Activated CD8-positive, alpha-beta T cell treated with anti-CD3 and anti-CD28 coated beads for 36 hours (primary cell): ENCODE measurements around the gene RABL6. TPM values are rescaled to one million over a fixed set of nuclear protein-coding genes. Genes with fewer than 3 reads are reported as not detected.
"Not testable (repeated sequence)": the region's sequence is repeated elsewhere in the genome, so short reads cannot be mapped to it uniquely, and the experiment has no call there.

ENCODE experiments used
- ATAC-seq: fragments of 200-7000 bp; cut with Tn5 transposase; one replicate; pipeline ENCODE4 v1.10.0; 2021; ENCODE audit warnings: mild to moderate bottlenecking, moderate library complexity
- CTCF ChIA-PET: fragments of 350-600 bp; sonication (Branson Sonifier 250); formaldehyde crosslinking; loops from one replicate; lab custom pipeline; 2021; ENCODE audit warnings: antibody characterized with exemption; lab: Charles Lee
- POLR2A ChIA-PET: fragments of 350-600 bp; sonication (Branson Sonifier 250); formaldehyde crosslinking; loops from one replicate; lab custom pipeline; 2021; ENCODE audit warnings: antibody characterized with exemption; lab: Charles Lee
- DNase-seq: peaks from one replicate; pipeline ENCODE4 v3.0.0-alpha.2; 2020
- H3K27ac Mint-ChIP-seq: one replicate; pipeline ENCODE4 v1.8.0; 2021; ENCODE audit warnings: mild to moderate bottlenecking, mixed read lengths
- H3K27me3 Mint-ChIP-seq: one replicate; pipeline ENCODE4 v1.8.0; 2021; ENCODE audit warnings: mixed read lengths
- H3K36me3 Mint-ChIP-seq: one replicate; pipeline ENCODE4 v1.8.0; 2021; ENCODE audit warnings: low read depth, mixed read lengths
- H3K4me1 Mint-ChIP-seq: one replicate; pipeline ENCODE4 v1.8.0; 2021; ENCODE audit warnings: low read depth, mixed read lengths
- H3K4me3 Mint-ChIP-seq: one replicate; pipeline ENCODE4 v1.8.0; 2021; ENCODE audit warnings: mild to moderate bottlenecking, moderate library complexity, mixed read lengths
- H3K9me3 Mint-ChIP-seq: one replicate; pipeline ENCODE4 v1.8.0; 2021; ENCODE audit warnings: mixed read lengths
- CTCF ChIP-seq: fragments of 200-600 bp; IDR thresholded peaks from one replicate; pipeline ENCODE4 v1.8.0; 2022; ENCODE audit warnings: antibody characterized with exemption, mild to moderate bottlenecking
- intact Hi-C: fragments of 100-400 bp; cut with micrococcal nuclease; formaldehyde crosslinking; loops from one replicate; pipeline ENCODE4 v1.10.0; 2022
- total RNA-seq, 2 experiments: library from RNA; stranded (reverse); gene quantifications; one replicate each; pipeline ENCODE4 v1.2.3, GENCODE V29; 2021

Gene RABL6
- total RNA-seq, 2 experiments from 2014 or later = 85.6 to 86.6 TPM

GRCh38 chr9:136880651-136881050, 72.9 kb downstream of the RABL6 start:
- intact Hi-C loops = no loop called here
- Mint-ChIP-seq H3K27me3 (no peaks in the 10 kb centered on the region), H3K4me3 (no peak overlapping the region), H3K36me3 (peaks cover 8% of the 10 kb centered on the region), H3K4me1 (peaks cover 42% of the 10 kb centered on the region), H3K27ac (peak overlapping the region; percentile 88), H3K9me3 (no peaks in the 10 kb centered on the region)
- no peak for TF ChIP-seq CTCF
- ATAC-seq (no peak), DNase-seq (peak; percentile 36)
- CTCF ChIA-PET = interaction anchor here (1.3 to 1.6 kb wide), 2 partner anchors 17 to 32 kb away, joined by 3 to 6 read pairs; no protein-coding TSS in a partner anchor
- POLR2A ChIA-PET = interaction anchor here (1.3 to 2.7 kb wide), 6 partner anchors 8 to 73 kb away, joined by 5 to 9 read pairs (median 8); partner anchors contain the start of genes EDF1 and RABL6

- TF ChIP-seq CTCF = no peak
- CTCF ChIA-PET = interaction anchor here (0.7 to 2.6 kb wide), 13 partner anchors 11 to 182 kb away, joined by 3 to 15 read pairs (median 3); partner anchors contain the start of gene AJM1
- Mint-ChIP-seq H3K27me3 (no peaks in the 10 kb centered on the region), H3K27ac (peak overlapping the region; percentile 88), H3K4me3 (peak overlapping the region; percentile 67), H3K4me1 (peaks cover 42% of the 10 kb centered on the region), H3K9me3 (no peaks in the 10 kb centered on the region), H3K36me3 (peaks cover 8% of the 10 kb centered on the region)
- intact Hi-C loops = no loop called here
- POLR2A ChIA-PET = interaction anchor here (0.6 to 2.7 kb wide), 12 partner anchors 9 to 566 kb away, joined by 3 to 15 read pairs (median 6); partner anchors contain the start of genes EDF1 and RABL6
- peak; percentile 28 for ATAC-seq
- peak; percentile 81 for DNase-seq
These were observed 74.0 kb downstream of the RABL6 start for GRCh38 chr9:136881691-136882108.

- Mint-ChIP-seq H3K4me1 (peaks cover 45% of the 10 kb centered on the region), H3K4me3 (peak overlapping the region; percentile 67), H3K27ac (peak overlapping the region; percentile 88), H3K36me3 (peaks cover 12% of the 10 kb centered on the region), H3K9me3 (no peaks in the 10 kb centered on the region), H3K27me3 (no peaks in the 10 kb centered on the region)
- DNase-seq (peak; percentile 97), ATAC-seq (peak; percentile 66)
- POLR2A ChIA-PET = interaction anchor here (0.6 to 2.7 kb wide), 12 partner anchors 10 to 565 kb away, joined by 3 to 15 read pairs (median 6); partner anchors contain the start of genes EDF1 and RABL6
- intact Hi-C loops = no loop called here
- CTCF ChIA-PET = interaction anchor here (0.7 to 2.6 kb wide), 13 partner anchors 11 to 181 kb away, joined by 3 to 15 read pairs (median 3); partner anchors contain the start of gene AJM1
- peak; percentile 24 for TF ChIP-seq CTCF
These were observed 74.6 kb downstream of the RABL6 start for GRCh38 chr9:136882109-136882946.

GRCh38 chr9:136882947-136883283, 75.2 kb downstream of the RABL6 start:
- ATAC-seq, DNase-seq, intact Hi-C loops, H3K27me3 Mint-ChIP-seq, H3K9me3 Mint-ChIP-seq: not testable (repeated sequence)
- Mint-ChIP-seq H3K36me3 (peaks cover 14% of the 10 kb centered on the region), H3K4me1 (peaks cover 48% of the 10 kb centered on the region), H3K27ac (peak overlapping the region; percentile 88), H3K4me3 (peak overlapping the region; percentile 67)
- CTCF ChIA-PET = interaction anchor here (1.4 to 2.6 kb wide), 3 partner anchors 38 to 75 kb away, joined by 4 to 15 read pairs (median 9); partner anchors contain the start of genes AJM1 and RABL6
- POLR2A ChIA-PET = interaction anchor here (1.2 to 2.7 kb wide), 5 partner anchors 15 to 111 kb away, joined by 3 to 15 read pairs (median 6); no protein-coding TSS in a partner anchor

GRCh38 chr9:136883670-136884069, 75.9 kb downstream of the RABL6 start:
- H3K4me3 Mint-ChIP-seq, intact Hi-C loops, H3K27me3 Mint-ChIP-seq, DNase-seq, ATAC-seq, H3K9me3 Mint-ChIP-seq: not testable (repeated sequence)
- ChIA-PET POLR2A (interaction anchor here (0.6 to 2.7 kb wide), 5 partner anchors 18 to 110 kb away, joined by 3 to 15 read pairs (median 4); partner anchors contain the start of gene PAXX), CTCF (interaction anchor here (1.2 to 2.6 kb wide), 6 partner anchors 36 to 146 kb away, joined by 3 to 15 read pairs (median 6); partner anchors contain the start of genes AJM1 and RABL6)
- peaks cover 55% of the 10 kb centered on the region for H3K4me1 Mint-ChIP-seq
- H3K36me3 Mint-ChIP-seq = peaks cover 14% of the 10 kb centered on the region
- peak overlapping the region; percentile 88 for H3K27ac Mint-ChIP-seq
